ENCODE data around the gene ERC1. TPM values are rescaled to one million over a fixed set of nuclear protein-coding genes. Genes with fewer than 3 reads are reported as not detected.

ERC1 gene
- total and polyA plus RNA-seq, 5 experiments from 2014 or later: 14.0 to 51.9 (median 22.5) TPM

DNA sequence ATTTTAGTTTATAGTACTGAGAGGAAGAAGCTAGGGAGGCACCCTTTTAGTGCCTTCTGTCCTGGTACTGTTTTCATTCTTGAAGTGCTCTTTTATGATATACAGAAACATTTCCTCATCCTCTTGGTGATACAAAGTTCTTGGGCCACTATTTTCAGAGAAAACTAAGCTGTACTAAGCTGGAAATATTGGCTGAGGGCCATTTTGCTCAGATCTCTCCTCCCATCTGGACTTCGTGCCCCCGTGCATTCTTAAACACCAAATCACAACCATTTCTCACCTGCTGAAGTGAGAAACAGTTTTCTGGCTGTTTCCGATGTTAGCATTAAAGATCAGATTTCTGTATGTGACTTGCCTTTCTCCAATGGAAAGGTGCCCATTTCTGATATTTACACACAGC lies 444.4 kb downstream of the ERC1 start:
- H3K4me1 Mint-ChIP-seq: peaks cover 0 to 7% (median 0%) of the 10 kb centered on the region in 4 donors
- ATAC-seq (no peak), DNase-seq (no peak)
- no peak overlapping the region for H3K4me3 Mint-ChIP-seq
- H3K27me3 Mint-ChIP-seq: no peaks in the 10 kb centered on the region
- H3K36me3 Mint-ChIP-seq: peaks cover 0 to 11% (median 0%) of the 10 kb centered on the region in 3 donors
- no peaks in the 10 kb centered on the region for H3K9me3 Mint-ChIP-seq
- POLR2A ChIA-PET: interaction anchor here (0.9 kb wide), 1 partner anchor 37 kb away, joined by 3 read pairs; no protein-coding TSS in a partner anchor
- no peak overlapping the region for H3K27ac Mint-ChIP-seq

DNA sequence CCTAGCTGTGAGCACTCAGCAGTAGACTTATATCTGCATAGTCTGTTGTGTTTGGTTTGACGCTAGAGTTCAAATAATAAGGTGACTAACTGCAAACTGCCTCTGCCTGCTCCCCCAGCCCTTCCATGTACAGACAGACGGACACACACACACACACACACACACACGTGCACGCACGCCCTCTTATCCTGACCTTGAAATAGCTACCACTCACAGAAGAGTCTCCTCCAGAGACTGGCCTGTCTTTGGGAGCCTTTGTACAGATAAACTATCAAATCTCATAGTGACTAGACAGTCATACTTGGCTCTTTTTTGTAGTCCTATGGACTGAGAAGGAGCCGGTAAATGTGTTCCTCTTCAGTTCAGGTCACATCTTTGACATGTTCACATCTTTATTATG lies 445.0 kb downstream of the ERC1 start:
- no peaks in the 10 kb centered on the region for H3K9me3 Mint-ChIP-seq
- no peak overlapping the region for H3K4me3 Mint-ChIP-seq
- no peak for ATAC-seq
- POLR2A ChIA-PET: interaction anchor here (0.9 kb wide), 1 partner anchor 37 kb away, joined by 3 read pairs; no protein-coding TSS in a partner anchor
- no peak for DNase-seq
- H3K27ac Mint-ChIP-seq: peak overlapping the region in 2 of 10 donors; percentile 11 to 16
- no peaks in the 10 kb centered on the region for H3K27me3 Mint-ChIP-seq
- H3K4me1 Mint-ChIP-seq: peaks cover 0 to 7% (median 0%) of the 10 kb centered on the region in 4 donors
- peaks cover 0 to 14% (median 0%) of the 10 kb centered on the region in 3 donors for H3K36me3 Mint-ChIP-seq

DNA sequence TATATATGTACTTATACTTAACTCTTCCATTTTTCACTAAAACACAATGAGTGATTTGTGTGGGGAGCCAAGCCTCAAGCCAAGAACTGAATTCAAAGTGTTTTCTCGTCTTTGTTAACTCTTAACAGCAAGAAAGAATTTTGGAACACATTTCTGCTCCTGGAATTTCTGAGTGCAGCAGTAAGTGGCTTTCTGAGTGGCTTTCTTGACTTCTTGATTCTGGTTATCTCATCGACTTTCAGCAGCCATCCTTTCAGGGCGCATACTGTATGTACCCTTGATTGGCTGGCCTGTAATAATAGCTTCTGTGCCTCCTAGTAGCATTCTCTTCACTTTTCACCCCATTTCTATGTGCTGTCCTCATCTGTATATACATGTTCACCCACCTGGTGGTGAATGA lies 446.0 kb downstream of the ERC1 start:
- no peak overlapping the region for H3K4me3 Mint-ChIP-seq

DNA sequence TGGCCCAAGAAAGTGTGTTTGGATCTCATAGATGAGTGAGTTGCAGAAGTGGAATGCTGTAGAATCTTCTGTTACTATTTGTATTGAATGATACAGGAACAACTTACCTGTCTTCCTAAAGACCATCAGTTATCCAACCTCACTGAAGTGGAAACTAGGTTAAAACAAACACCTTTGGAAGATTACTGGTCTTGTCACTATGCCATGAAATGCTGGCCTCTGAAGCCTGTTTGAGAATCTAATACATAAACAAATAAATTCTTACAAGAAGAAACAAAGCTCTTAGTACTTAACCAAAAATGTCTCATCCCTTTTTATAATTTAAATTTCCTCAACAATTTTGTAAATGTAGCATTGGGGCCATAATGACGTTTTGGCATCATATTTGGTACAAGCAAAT lies 448.2 kb downstream of the ERC1 start:
- POLR2A ChIA-PET: interaction anchor here (0.6 kb wide), 1 partner anchor 659 kb away, joined by 3 read pairs; no protein-coding TSS in a partner anchor
- no peaks in the 10 kb centered on the region for H3K9me3 Mint-ChIP-seq
- ATAC-seq (no peak), DNase-seq (no peak)
- peaks cover 0 to 7% (median 0%) of the 10 kb centered on the region in 4 donors for H3K4me1 Mint-ChIP-seq
- H3K36me3 Mint-ChIP-seq: peaks cover 0 to 20% (median 7%) of the 10 kb centered on the region in 3 donors
- no peak overlapping the region for H3K4me3 Mint-ChIP-seq
- H3K27me3 Mint-ChIP-seq: no peaks in the 10 kb centered on the region
- H3K27ac Mint-ChIP-seq: peak overlapping the region in 1 of 10 donors; percentile 5

More for the DNA sequence above, 446.0 kb downstream of the ERC1 start:
- peaks cover 0 to 14% (median 0%) of the 10 kb centered on the region in 3 donors for H3K36me3 Mint-ChIP-seq
- no peaks in the 10 kb centered on the region for H3K9me3 Mint-ChIP-seq
- DNase-seq (no peak), ATAC-seq (no peak)
- POLR2A ChIA-PET: no interaction called here
- no peaks in the 10 kb centered on the region for H3K27me3 Mint-ChIP-seq
- H3K27ac Mint-ChIP-seq: no peak overlapping the region
- H3K4me1 Mint-ChIP-seq: peaks cover 0 to 7% (median 0%) of the 10 kb centered on the region in 4 donors

DNA sequence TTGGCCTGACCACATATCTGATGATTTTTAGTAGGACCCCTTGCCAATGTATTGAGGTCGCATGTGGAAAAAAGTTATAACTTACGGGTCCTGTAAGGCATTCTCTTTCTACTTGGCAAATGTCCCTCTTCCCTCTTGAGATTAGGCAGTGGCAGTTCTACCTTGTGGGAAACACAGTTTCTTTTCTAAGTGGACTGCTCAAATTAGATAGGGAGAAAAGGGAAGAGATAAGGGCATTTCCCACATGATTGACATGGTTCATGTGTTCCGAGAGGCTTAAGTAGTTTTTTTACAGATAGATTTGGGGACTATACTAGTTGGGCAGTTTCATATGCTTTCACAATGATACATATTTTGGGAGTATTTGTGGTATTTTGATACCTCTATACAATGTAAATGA lies 448.7 kb downstream of the ERC1 start:
- Mint-ChIP-seq H3K27me3 (no peaks in the 10 kb centered on the region), H3K9me3 (no peaks in the 10 kb centered on the region), H3K36me3 (peaks cover 0 to 21% (median 7%) of the 10 kb centered on the region in 3 donors), H3K4me3 (no peak overlapping the region), H3K4me1 (peaks cover 0 to 4% (median 0%) of the 10 kb centered on the region in 4 donors), H3K27ac (no peak overlapping the region)
- POLR2A ChIA-PET: interaction anchor here (0.6 kb wide), 1 partner anchor 660 kb away, joined by 3 read pairs; no protein-coding TSS in a partner anchor
- no peak for DNase-seq
- ATAC-seq: no peak

DNA sequence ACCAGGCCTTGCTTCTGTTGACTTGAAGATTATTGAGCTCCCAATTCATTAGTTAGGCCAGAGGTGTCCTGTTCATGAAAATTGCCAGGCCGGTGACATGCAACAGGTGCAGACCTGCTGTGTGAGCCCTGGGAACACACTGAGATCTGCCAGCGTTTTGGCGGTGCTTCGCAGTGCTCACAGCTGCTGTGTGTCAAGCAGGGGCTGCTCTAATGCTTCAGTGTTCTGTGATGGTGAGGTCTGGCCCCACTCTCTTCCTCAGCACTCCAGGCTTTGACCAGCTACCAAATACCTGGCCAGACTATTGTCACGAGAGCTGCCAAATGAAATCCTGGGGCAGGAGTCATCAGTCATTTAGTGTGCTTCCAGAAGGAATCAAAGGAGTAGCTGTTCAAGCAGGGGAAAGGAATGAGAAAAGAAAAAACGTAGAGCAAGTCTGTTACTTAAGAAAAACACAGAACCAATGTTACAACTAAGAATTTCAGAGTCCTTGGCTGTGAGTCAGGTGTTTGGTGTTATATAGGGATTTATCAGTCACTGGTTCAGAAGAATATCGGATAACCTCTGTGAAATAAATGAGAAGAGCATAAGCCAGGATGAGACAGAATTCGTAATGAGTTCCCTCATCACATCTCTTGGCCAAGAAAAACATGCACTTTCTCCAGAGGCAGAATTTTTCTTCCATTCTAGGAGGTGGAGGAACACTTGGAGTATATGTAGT lies 452.6 kb downstream of the ERC1 start:
- POLR2A ChIA-PET: no interaction called here
- Mint-ChIP-seq H3K4me3 (no peak overlapping the region), H3K36me3 (peaks cover 8 to 53% (median 31%) of the 10 kb centered on the region in 3 donors), H3K4me1 (peaks cover 0 to 3% (median 0%) of the 10 kb centered on the region in 4 donors), H3K27ac (peak overlapping the region in 2 of 10 donors; percentile 30 to 45), H3K27me3 (no peaks in the 10 kb centered on the region), H3K9me3 (no peaks in the 10 kb centered on the region)
- no peak for ATAC-seq
- DNase-seq: no peak

DNA sequence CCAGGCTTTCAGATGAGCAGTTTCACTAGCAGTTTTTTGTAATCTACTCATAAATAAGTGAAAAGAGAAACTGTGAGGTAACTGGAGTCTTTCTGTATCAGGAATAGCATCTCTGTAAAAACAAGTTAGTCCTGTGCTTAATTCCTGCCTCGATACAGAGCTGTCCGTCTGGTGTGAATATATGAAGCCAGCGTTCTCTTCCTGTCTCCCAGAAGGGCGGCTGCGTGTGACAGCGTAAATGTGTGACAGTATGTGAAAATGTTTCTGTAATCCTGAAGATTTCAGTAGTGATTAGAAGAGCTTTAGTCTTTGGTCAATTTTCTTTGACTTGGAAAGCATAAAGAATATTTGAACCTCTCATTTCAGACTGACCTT lies 453.1 kb downstream of the ERC1 start:
- Mint-ChIP-seq H3K27ac (no peak overlapping the region), H3K27me3 (no peaks in the 10 kb centered on the region), H3K9me3 (no peaks in the 10 kb centered on the region), H3K4me3 (no peak overlapping the region), H3K36me3 (peaks cover 8 to 57% (median 36%) of the 10 kb centered on the region in 3 donors), H3K4me1 (peaks cover 0 to 3% (median 0%) of the 10 kb centered on the region in 4 donors)
- POLR2A ChIA-PET: no interaction called here
- ATAC-seq (no peak), DNase-seq (no peak)

DNA sequence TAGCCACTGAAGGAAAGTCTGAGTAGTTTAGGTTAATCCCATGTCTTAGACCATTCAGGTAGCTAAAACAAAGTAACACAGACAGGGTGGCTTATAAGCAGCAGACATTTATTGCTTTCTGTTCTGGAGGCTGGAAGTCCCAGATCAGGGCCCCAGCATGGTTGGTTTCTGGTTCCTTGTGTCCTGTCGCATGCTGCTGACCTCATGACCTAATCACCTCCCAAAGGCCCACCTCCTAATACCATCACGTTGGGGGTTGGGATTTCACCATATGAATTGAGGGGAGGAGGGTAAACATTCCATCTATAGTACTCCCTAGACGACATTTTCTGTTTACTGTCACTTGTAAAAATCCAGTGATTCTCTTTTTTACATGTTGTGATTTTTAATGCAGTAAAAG lies 454.8 kb downstream of the ERC1 start:
- Mint-ChIP-seq H3K9me3 (peaks cover 0 to 2% (median 0%) of the 10 kb centered on the region in 9 donors), H3K4me1 (no peaks in the 10 kb centered on the region), H3K36me3 (peaks cover 15 to 62% (median 50%) of the 10 kb centered on the region in 3 donors), H3K4me3 (no peak overlapping the region), H3K27ac (peak overlapping the region in 1 of 10 donors; percentile 56), H3K27me3 (no peaks in the 10 kb centered on the region)
- ATAC-seq: no peak
- no peak for DNase-seq
- POLR2A ChIA-PET: no interaction called here

DNA sequence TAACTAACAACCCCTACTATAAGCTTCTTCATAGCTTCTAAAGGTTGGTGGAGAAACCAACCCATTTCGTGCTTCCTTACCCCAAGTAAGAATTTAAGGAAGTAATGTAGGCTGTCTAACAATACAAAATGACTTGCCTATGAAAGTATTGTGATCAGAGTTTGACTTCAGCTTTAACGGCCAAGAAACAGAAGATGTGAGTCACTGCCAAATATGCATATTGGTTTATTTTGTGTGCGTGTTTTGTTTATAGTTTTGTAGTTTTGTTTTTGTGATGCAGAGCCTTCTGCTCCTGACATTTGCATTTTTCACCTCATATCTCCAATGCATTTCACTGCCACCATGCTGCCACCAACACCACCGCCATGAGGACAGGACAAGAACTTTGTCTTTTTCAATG lies 457.3 kb downstream of the ERC1 start:
- peaks cover 29 to 72% (median 60%) of the 10 kb centered on the region in 3 donors for H3K36me3 Mint-ChIP-seq
- H3K27me3 Mint-ChIP-seq: no peaks in the 10 kb centered on the region
- H3K27ac Mint-ChIP-seq: no peak overlapping the region
- POLR2A ChIA-PET: no interaction called here
- H3K4me3 Mint-ChIP-seq: no peak overlapping the region
- no peaks in the 10 kb centered on the region for H3K4me1 Mint-ChIP-seq
- DNase-seq (no peak), ATAC-seq (no peak)
- peaks cover 0 to 2% (median 0%) of the 10 kb centered on the region in 9 donors for H3K9me3 Mint-ChIP-seq

DNA sequence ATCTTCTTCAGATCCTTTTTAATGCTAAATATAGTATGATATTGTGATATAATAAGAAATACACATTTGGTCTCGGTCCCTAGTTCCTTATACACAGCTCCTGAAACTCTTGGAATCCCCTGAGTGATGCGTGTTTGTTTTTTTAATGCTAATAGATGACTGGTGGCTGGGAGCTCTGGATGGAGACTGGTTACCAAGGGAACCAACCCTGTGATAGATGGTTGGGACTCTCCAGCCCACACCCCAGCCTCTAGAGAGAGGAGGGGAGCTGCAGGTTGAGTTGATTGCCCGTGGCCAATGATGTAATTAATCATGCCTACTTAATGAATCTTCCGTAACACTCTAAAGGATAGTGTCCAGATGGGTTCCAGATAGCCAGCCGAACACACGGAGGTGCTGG lies 462.8 kb downstream of the ERC1 start:
- no peak overlapping the region for H3K27ac Mint-ChIP-seq
- H3K4me3 Mint-ChIP-seq: no peak overlapping the region
- H3K9me3 Mint-ChIP-seq: peaks cover 0 to 2% (median 0%) of the 10 kb centered on the region in 9 donors
- POLR2A ChIA-PET: no interaction called here
- H3K27me3 Mint-ChIP-seq: no peaks in the 10 kb centered on the region
- no peak for ATAC-seq
- no peaks in the 10 kb centered on the region for H3K4me1 Mint-ChIP-seq
- no peak for DNase-seq
- peaks cover 22 to 50% (median 45%) of the 10 kb centered on the region in 3 donors for H3K36me3 Mint-ChIP-seq

DNA sequence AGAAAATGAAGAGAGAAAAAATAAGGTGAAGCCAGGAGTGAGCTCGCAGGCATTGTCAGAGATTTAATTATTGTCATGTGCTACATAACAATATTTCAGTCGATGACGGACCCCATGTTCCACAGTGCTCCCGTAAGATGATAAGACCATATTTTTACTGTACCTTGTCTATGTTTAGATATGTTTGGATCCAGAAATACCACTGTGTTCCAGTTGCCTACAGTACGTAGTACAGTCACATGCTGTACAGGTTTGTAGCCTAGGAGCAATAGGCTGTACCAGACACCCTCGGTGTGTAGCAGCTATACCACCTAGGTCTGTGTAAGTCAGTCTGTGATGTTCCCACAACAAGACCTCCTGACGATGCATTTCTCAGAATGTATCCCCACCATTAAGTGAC lies 465.9 kb downstream of the ERC1 start:
- peaks cover 6 to 35% (median 28%) of the 10 kb centered on the region in 3 donors for H3K36me3 Mint-ChIP-seq
- DNase-seq: no peak
- no peaks in the 10 kb centered on the region for H3K27me3 Mint-ChIP-seq
- H3K9me3 Mint-ChIP-seq: no peaks in the 10 kb centered on the region
- H3K4me1 Mint-ChIP-seq: peaks cover 0 to 1% (median 0%) of the 10 kb centered on the region in 4 donors
- peak overlapping the region in 1 of 10 donors; percentile 34 for H3K27ac Mint-ChIP-seq
- POLR2A ChIA-PET: no interaction called here
- ATAC-seq: no peak
- H3K4me3 Mint-ChIP-seq: no peak overlapping the region

DNA sequence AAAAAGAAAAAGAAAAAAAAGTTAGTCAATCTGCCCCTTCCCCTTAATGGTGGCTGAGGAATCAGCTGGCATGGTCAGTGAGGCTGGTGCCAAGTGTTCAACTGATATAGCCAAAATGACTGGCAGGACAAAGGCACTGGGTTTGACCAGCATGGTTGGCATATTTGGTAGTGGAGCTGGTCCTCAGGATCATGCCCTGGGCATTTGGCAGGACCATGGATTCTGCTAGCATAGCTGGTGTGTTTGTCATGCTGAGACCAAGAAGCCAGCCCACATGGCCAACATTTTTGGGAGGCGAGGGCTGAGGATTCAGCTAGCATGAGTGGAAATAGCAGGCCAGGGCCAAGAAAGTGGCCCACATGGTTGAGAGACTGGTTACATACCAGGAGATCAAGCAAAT lies 466.9 kb downstream of the ERC1 start:
- no peaks in the 10 kb centered on the region for H3K27me3 Mint-ChIP-seq
- POLR2A ChIA-PET: no interaction called here
- peaks cover 0 to 1% (median 0%) of the 10 kb centered on the region in 4 donors for H3K4me1 Mint-ChIP-seq
- DNase-seq (no peak), ATAC-seq (no peak)
- no peak overlapping the region for H3K27ac Mint-ChIP-seq
- no peaks in the 10 kb centered on the region for H3K9me3 Mint-ChIP-seq
- H3K36me3 Mint-ChIP-seq: peaks cover 0 to 31% (median 23%) of the 10 kb centered on the region in 3 donors
- H3K4me3 Mint-ChIP-seq: no peak overlapping the region

DNA sequence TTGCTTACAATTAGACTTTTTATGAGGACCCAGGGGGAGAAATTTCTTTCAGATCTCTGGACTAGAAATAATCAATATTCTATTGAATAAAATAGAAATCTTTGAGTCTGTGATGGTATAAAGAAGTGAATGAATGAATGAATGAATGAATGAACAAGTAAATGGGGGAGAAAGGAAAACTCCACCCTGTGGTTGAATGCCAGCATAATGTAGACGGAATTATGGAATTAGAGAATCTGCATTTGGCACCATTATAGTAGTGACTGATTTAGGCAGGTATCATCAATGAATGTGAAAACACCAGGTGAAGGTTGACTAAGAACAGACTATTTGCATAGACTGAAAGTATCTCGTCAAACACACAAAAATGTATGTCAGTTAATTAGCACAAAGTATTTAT lies 468.3 kb downstream of the ERC1 start:
- Mint-ChIP-seq H3K36me3 (peaks cover 0 to 33% (median 21%) of the 10 kb centered on the region in 3 donors), H3K27me3 (no peaks in the 10 kb centered on the region), H3K4me3 (no peak overlapping the region), H3K4me1 (peaks cover 0 to 3% (median 0%) of the 10 kb centered on the region in 4 donors), H3K27ac (no peak overlapping the region), H3K9me3 (no peaks in the 10 kb centered on the region)
- ATAC-seq (no peak), DNase-seq (no peak)
- POLR2A ChIA-PET: no interaction called here
